GM19397 (cell line): ENCODE results near the gene CH25H.
A peak's percentile ranks its signal among the peaks of the same experiment; 100 is the strongest.
"Not testable (repeated sequence)": the region's sequence is repeated elsewhere in the genome, so short reads cannot be mapped to it uniquely, and the experiment has no call there.

Experiments
- ATAC-seq: cut with Tn5 transposase; IDR thresholded peaks from one replicate; pipeline ENCODE4 v1.9.1; 2021; ENCODE audit warnings: mild to moderate bottlenecking, moderate library complexity; ENCODE audit not compliant: unreplicated experiment

The CH25H gene

GRCh38 chr10:89203237-89203636 is 3.9 kb downstream of the CH25H start:
- no peak for ATAC-seq

DNA sequence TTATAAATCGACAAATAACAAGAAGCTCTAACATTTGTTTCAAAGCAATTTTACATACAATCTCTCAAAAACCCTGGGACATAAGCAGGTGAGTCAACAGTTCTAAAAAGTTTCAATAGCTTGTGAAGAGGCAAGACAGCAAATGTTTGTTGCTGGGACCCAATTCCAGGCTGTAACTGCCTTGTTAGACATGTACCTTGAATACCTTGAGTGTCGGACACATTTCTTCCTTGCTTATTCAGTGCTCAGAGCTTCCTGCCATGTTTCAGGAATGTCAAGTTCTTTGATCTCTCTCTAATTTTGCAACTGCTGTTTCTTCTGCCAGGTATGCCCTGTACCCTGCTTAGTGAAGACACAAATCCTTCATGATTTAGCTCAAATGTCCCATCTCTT is 5.1 kb downstream of the CH25H start:
- ATAC-seq = no peak

DNA sequence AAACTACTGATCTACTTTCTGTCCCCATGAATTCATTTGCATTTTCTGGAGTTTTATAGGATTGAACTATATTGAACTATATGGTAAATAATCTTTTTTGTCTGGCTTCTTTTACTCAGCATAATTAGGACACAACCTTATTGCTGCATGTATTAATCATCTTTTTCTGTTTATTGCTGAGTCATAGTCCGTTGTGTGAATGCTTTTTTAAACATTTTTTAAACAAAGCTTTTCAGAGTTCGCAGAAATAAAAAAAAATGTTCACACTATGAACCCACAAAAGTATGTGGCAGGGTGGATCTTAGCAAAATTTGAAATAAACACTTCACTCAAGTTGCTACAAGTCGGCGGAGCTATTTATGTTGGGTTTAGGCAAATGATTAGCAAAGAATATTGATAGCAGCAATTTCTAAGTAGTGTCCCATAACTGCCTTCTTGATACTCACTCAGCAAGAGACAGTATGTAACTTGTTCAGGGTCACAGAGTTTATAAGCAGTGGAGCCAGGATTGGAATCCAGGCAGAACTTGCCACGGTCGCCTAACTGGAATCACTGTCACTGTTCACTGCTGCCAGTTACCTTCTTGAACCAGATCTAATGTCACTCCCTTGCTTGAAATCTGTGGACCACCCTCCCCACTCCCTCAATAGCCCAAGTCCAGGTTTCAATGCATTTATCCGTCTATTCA is 5.6 kb downstream of the CH25H start:
- no peak for ATAC-seq

GRCh38 chr10:89197473-89197872 is 9.6 kb downstream of the CH25H start:
- ATAC-seq = no peak

- ATAC-seq = not testable (repeated sequence)
These were observed 15.8 kb downstream of the CH25H start for GRCh38 chr10:89191301-89191700.

GRCh38 chr10:89189211-89189734 is 17.8 kb downstream of the CH25H start:
- ATAC-seq = no peak

DNA sequence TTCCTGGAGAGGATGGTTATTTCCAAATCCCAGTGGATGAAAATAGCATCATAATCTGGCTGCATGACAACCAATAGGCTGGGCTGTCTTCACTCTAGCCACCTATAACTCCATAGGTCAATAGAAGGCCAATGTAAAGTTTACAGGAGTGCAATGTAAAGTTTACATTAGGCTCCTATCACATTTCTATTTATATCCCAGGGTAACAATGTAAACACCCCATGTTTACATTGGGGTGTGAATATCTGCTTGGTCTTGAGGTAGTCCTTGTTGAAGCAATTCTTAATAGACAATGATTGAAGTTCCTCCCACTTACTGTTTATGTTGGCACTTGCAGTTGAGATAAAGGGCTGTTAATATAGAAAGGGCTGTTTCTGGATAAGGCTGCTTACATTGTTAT is 21.5 kb downstream of the CH25H start:
- no peak for ATAC-seq

- ATAC-seq = no peak
These were observed 22.5 kb downstream of the CH25H start for GRCh38 chr10:89184638-89185037.

DNA sequence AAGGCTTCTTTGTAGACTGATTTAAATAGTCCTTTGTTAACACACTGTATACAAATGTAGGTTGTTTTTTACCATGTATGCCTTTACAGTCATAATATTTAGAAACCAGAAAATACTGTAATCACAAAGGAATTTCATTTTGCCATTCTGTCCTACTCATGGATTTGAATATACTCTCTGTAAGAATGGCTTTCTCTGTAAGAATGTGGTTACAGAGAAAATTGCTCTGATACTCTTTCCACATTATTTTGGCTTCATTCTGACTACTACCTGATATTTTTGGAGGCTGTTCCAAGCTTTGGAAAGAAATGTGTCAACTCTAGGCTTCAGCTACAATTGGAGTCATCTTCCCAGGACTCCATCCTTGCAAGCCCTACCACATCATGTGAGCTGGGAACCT is 23.5 kb downstream of the CH25H start:
- no peak for ATAC-seq

DNA sequence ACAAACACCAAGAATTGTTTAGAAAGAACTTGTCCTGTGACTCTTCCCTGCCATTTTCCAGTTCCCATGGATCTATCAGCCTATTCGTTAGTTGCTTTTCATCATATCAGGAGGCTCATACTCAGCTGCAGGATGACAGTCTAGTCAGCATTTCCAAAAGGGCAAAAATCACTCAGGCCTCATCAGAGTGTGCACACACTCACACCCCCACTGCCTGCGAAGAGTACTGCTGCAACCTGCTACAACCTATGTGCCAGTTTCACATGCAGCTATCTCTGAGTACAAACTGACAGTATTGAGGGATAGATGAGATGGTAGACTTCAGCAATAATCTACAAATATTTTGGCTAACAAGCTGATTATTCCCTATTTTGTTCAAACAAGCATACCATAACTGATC is 24.2 kb downstream of the CH25H start:
- no peak for ATAC-seq

DNA sequence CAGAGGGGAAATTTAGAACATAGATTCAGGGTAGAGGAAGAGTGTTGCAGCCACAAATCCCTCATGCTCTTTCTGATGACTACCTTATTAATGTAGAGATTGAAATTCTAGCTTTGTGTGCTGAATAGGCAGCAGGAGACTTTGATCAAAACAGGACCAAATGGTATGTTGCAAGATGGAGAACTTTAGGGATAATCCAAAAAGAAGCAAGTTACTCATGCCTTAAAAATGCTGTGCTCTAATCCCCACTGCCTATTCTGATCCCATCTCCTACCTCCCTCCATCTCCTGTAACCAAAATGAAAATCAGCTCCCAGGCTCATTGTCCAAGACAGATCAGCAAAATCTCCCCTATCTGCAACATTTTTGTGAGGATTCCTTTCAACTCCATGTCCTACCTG is 31.3 kb downstream of the CH25H start:
- no peak for ATAC-seq

DNA sequence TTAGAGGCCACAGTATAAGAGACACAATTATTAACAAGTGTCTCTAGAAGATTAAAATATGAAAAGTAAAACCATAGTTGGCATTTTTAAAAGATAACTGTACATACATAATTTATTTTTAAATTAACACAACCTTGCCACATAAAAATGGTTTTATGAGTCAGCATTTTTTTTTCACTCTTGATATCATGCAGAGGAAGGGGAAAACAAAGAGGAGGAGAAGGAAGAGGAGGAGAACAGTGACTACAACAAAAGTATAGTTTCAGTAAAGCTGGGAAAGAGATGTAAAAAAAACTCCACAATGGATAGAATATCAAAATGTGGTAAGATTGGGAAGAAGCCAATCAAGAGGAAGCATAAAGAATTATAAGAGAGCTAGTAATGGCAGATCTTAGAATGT is 34.0 kb downstream of the CH25H start:
- ATAC-seq = no peak

DNA sequence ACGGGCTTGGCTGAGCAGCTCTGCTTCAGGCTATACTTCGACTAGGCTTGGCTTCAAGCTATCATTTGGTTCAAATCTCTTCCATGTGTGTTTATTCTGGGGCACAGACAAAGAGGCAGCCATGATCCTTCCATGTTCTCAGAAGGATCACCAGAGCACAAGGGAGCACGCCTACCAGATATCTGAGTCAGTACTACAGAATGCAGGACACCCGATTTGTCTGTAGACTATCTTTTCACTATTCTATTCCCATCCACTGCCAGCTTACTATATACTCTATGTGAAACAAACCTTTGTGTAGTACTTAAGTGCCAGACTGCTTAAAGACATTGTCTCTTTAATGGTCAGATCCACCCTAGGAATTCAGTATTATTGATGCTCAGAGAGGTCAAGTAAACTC is 35.1 kb downstream of the CH25H start:
- no peak for ATAC-seq

DNA sequence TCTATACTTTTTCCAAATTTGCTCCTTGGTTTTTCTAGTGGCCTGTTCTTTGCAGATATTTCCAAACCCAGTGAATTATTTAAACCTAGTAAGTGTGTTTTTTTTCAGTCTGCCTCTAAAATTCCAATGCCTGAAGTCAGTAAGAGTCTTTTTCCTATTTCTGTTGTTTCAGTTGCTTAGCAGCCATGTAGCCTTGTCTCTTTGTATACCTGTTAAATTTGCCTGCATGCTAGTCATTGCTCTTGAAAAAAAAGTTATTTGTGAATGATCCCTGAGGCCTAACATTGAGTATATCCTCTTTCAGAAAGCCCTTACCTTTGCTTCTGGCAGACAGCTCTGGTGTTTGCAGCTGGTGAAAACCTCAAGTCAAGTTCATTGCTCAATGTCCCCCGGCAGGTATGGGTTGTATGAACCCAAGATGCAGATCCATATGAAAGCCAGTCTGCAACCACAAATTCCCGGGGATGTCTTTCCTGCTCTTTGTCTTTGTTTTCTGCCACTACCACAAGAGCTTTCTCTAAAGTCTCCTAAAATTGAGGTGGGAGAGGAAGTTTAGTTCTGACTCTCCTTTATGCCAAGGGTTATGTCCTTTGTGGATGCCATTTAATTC is 35.7 kb downstream of the CH25H start:
- ATAC-seq = no peak

DNA sequence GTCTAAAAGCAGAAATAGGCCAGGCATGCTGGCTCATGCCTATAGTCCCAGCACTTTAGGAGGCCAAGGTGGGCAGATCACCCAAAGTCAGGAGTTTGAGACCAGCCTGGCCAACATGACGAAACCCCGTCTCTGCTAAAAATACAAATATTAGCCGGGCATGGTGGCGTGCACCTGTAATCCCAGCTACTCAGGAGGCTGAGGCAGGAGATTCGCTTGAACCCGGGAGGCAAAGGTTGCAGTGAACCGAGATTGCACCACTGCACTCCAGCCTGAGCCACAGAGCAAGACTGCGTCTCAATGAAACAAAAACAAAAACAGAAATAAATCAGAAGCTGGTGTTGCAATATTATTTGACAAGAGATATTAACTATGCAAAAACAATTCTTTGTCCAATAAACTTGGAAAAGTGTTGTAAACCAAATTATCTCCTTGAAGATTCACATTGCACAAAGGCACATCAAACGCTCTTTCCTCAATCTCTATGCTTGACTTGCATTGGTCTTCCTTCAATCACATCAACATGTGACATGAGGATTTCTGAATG is 38.7 kb downstream of the CH25H start:
- ATAC-seq = not testable (repeated sequence)

GRCh38 chr10:89167915-89168314 is 39.2 kb downstream of the CH25H start:
- ATAC-seq = no peak

GRCh38 chr10:89165923-89166322 is 41.2 kb downstream of the CH25H start:
- no peak for ATAC-seq

- no peak for ATAC-seq
These were observed 42.2 kb downstream of the CH25H start for GRCh38 chr10:89164920-89165319.

DNA sequence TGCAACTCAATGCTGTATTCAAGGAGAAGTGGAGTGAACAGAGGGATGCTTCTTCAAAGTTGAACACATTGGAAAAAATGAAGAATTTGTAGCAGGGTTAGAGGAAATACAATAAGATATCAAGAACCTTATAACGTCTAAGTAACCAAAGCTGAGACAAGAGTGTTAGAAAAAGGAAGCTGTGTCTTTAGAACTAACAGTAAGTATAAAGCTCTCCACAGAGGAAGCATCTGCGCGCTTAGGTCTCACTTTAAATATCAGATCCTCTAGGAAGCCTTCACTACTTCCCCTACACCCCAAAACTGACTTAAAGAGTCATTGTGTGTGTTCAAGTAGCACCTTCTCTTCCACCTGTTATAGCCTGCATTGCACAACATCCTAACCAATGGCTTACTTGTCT is 43.0 kb downstream of the CH25H start:
- peak; percentile 27 for ATAC-seq

DNA sequence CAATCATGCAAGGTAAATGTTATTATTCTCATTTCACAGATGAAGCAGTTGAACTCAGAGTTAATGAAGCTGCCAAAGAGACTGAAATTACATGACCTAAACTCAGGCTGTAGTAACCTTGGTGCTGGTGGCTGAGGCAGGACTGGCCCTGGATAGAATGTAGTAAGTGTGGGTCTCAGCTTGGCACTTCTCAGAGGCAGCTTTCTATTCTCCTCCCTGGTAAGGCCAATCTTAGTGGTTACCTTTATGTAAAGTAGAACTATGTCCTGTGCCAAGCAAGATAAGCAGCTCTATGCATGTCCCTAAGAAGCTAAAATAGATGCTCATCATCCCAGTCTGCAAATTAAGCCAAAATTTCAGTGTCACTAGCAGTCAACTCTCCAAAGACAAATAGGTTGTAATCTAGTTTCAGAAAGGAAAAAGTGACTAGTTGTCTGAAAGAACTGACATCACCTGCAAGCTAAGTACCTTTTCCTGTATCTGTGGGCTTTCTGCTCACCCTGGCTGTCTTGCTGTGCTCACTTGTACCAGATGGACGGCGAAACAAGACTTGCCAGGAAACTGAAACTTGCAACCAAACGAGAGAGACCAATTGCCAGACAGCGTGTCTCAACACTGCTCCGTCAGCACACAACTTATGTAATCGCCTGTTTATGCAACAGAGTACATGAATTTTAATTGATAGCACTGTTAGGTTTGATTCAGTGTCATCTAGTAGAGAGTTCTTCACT is 43.7 kb downstream of the CH25H start:
- ATAC-seq = peak; percentile 95

DNA sequence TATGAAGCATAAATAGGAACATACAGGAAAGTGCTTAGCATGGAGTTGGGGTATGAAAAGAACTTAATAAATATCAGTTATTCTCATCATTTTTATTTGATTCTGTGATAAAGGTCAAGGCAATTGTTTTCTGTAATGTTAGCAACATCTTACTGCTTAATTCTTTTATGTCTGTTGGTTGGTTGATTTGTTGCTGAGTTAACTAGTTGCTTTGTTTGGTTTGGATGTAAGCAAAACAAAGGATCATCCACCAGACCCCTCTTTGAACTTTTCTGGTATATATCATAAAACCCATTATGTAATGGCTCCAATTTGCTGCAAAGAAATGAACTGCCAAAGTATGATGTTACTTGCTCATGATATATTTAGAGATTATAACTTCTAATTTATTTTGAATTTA is 44.5 kb downstream of the CH25H start:
- no peak for ATAC-seq

DNA sequence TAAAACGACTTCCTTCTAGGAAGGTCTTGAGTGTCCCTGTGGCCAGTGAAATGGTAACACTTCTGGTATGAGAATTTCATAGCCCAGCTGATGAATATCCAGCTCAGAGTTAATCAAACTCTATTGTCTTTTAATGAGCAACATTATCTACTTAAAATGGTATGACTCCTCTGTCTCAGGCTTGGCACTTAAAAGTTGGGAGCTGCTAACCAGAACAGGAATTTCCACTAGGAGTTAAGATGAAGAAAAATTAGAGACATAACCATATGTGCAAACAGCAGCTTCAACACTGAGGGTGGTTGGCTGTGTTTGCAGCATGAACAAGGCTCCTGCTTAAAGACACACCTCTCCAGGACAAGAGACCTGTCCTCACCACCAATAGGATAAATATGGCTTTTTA is 46.8 kb downstream of the CH25H start:
- no peak for ATAC-seq
